SK-N-SH treated with all-trans-retinoic acid at 6 μM for 48 hours (cell line): ENCODE data around the gene CYBA.

ENCODE experiments used
- ATAC-seq: fragments of 200-7000 bp; cut with Tn5 transposase; 3 replicates; pipeline ENCODE4 v1.9.1; 2020; ENCODE audit warnings: mild to moderate bottlenecking, moderate library complexity
- BACH2 ChIP-seq: fragments of 250-450 bp; sonication (Bioruptor Pico); IDR thresholded peaks from 2 replicates; pipeline ENCODE4 v1.9.0; 2021; ENCODE audit warnings: mild to moderate bottlenecking, borderline replicate concordance
- CSDC2 ChIP-seq: fragments of 250-450 bp; sonication (Bioruptor Pico); IDR thresholded peaks from 2 replicates; pipeline ENCODE4 v1.5.0; 2020; ENCODE audit warnings: mild to moderate bottlenecking, moderate library complexity
- CSRNP3 ChIP-seq: fragments of 250-450 bp; sonication (Bioruptor Pico); IDR thresholded peaks from 2 replicates; pipeline ENCODE4 v1.5.1; 2021; ENCODE audit warnings: mild to moderate bottlenecking, moderate library complexity
- ESRRG ChIP-seq: fragments of 250-450 bp; sonication (Bioruptor Pico); IDR thresholded peaks from 2 replicates; pipeline ENCODE4 v1.6.1; 2021; ENCODE audit warnings: mild to moderate bottlenecking
- GLIS3 ChIP-seq: fragments of 250-450 bp; sonication (Bioruptor Pico); IDR thresholded peaks from 2 replicates; pipeline ENCODE4 v1.5.0; 2020; ENCODE audit warnings: mild to moderate bottlenecking, moderate library complexity
- ISL1 ChIP-seq: fragments of 250-450 bp; sonication (Bioruptor Pico); IDR thresholded peaks from 2 replicates; pipeline ENCODE4 v2.1.2; 2022; ENCODE audit warnings: mild to moderate bottlenecking, moderate library complexity
- OSR1 ChIP-seq: fragments of 250-450 bp; sonication (Bioruptor Pico); IDR thresholded peaks from 2 replicates; pipeline ENCODE4 v1.8.0; 2022; ENCODE audit warnings: moderate library complexity, mild to moderate bottlenecking, inconsistent platforms
- PATZ1 ChIP-seq: fragments of 250-450 bp; sonication (Bioruptor Pico); IDR thresholded peaks from 2 replicates; pipeline ENCODE4 v1.8.0; 2020; ENCODE audit warnings: mild to moderate bottlenecking, moderate library complexity, borderline replicate concordance
- POU6F1 ChIP-seq: fragments of 250-450 bp; sonication (Bioruptor Pico); IDR thresholded peaks from 2 replicates; pipeline ENCODE4 v1.8.0; 2021; ENCODE audit warnings: low read depth, mild to moderate bottlenecking, moderate library complexity, borderline replicate concordance
- PPARA ChIP-seq: fragments of 250-450 bp; sonication (Bioruptor Pico); IDR thresholded peaks from 2 replicates; pipeline ENCODE4 v1.5.0; 2020; ENCODE audit warnings: mild to moderate bottlenecking, borderline replicate concordance
- RARB ChIP-seq: fragments of 250-450 bp; sonication (Bioruptor Pico); IDR thresholded peaks from 2 replicates; pipeline ENCODE4 v1.8.0; 2021; ENCODE audit warnings: mild to moderate bottlenecking, moderate library complexity
- SNAI2 ChIP-seq: fragments of 250-450 bp; sonication (Bioruptor Pico); IDR thresholded peaks from 2 replicates; pipeline ENCODE4 v1.5.0; 2020; ENCODE audit warnings: mild to moderate bottlenecking, moderate library complexity
- TCF4 ChIP-seq: fragments of 250-450 bp; sonication (Bioruptor Pico); IDR thresholded peaks from 2 replicates; pipeline ENCODE4 v1.8.0; 2021; ENCODE audit warnings: mild to moderate bottlenecking, moderate library complexity, borderline replicate concordance
- TOX ChIP-seq: fragments of 250-450 bp; sonication (Bioruptor Pico); IDR thresholded peaks from 2 replicates; pipeline ENCODE4 v1.8.0; 2021; ENCODE audit warnings: mild to moderate bottlenecking, moderate library complexity, borderline replicate concordance
- ZC3H10 ChIP-seq: fragments of 250-450 bp; sonication (Bioruptor Pico); IDR thresholded peaks from 2 replicates; pipeline ENCODE4 v1.5.1; 2021; ENCODE audit warnings: mild to moderate bottlenecking, moderate library complexity
- ZFP30 ChIP-seq: fragments of 450-650 bp; formaldehyde crosslinking; IDR thresholded peaks from 2 replicates; pipeline ENCODE4 v1.5.0; 2022; ENCODE audit warnings: mild to moderate bottlenecking, moderate library complexity
- ZNF565 ChIP-seq: fragments of 450-650 bp; formaldehyde crosslinking; conservative IDR thresholded peaks from 2 replicates; pipeline ENCODE4 v1.5.0; 2020; ENCODE audit warnings: low read depth, mild to moderate bottlenecking, moderate library complexity
- ZNF70 ChIP-seq: fragments of 450-650 bp; formaldehyde crosslinking; IDR thresholded peaks from 2 replicates; pipeline ENCODE4 v1.5.0; 2020; ENCODE audit warnings: mild to moderate bottlenecking, moderate library complexity
- ZNF8 ChIP-seq: fragments of 450-650 bp; formaldehyde crosslinking; IDR thresholded peaks from 2 replicates; pipeline ENCODE4 v1.5.0; 2020; ENCODE audit warnings: mild to moderate bottlenecking, moderate library complexity

Gene CYBA

GRCh38 chr16:88616736-88617135 is 34.1 kb downstream of the CYBA start:
- ATAC-seq, result no peak
- no peak for TF ChIP-seq PATZ1 (CRISPR knock-in tag)
- no peak for TF ChIP-seq SNAI2 (CRISPR knock-in tag)

DNA sequence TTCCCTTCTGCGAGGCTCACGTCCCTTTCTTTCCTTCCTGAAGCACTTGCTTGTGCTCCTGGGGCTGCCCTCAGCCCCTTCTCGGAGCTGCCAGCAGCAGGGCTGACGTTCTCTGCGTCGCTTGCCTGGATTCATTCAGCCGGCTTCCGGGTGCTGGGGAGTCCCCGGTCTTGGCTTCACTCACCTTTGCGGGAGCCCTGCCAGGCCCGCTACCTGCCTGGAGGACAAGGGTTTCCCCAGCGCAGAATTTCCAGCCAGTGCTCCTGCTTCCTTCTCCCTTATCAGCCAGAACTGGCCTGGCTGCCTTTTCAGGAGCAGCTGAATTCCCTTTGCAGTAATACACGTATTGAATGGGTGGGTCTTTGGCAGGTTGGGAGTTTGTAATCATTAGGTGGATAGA is 34.5 kb downstream of the CYBA start:
- ATAC-seq, result no peak
- TF ChIP-seq TCF4, result no peak
- TF ChIP-seq RARB (CRISPR knock-in tag), result no peak
- TF ChIP-seq OSR1 (CRISPR knock-in tag), result no peak

- TF ChIP-seq TOX (CRISPR knock-in tag) (no peak), ZNF8 (CRISPR knock-in tag) (no peak), CSRNP3 (CRISPR knock-in tag) (no peak), ESRRG (CRISPR knock-in tag) (no peak), PPARA (CRISPR knock-in tag) (no peak), TCF4 (no peak)
- ATAC-seq, result no peak
These were observed 35.9 kb downstream of the CYBA start for GRCh38 chr16:88614818-88615580.

DNA sequence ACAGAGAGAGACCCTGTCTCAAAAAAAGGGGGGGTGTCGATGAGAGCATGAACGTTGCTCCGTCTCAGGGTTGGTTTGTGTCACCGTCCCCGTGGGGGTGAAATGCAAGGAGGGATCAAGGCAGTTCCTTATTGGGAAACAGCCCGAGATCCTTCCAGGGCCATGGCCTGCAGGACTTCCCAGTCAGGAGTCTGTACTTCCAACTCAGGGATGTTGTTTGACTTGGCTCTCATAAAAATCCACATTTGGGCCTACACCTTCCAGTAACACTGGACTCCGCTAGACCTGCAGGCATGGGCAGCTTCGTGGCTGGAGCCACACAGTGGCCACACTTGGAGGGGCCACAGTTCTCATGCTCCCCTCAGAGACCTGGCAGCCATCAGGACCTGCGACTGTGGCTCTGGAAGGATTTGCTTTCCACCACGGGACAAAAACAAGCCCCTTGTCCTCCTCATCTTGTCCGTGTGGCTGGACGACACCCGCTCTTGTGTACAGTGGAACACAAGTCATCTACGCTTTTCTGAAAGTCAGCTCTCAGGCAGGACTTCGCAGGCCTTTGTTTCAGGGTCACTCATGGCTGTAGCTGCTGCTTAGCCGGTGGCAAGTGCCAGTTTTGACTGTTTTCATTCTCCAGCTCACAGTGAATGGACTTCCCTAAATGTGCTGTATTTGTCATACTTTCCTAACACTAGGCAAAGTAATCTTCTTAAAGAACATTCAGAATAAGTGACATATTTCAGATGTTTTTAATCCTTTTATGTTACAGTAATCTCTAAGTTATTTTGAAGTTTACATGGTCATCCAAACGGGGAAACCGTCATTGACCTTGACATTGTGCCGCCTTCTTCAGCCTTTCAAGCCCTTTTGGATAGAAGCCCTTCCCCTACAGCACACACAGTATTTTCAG is 36.7 kb downstream of the CYBA start:
- TF ChIP-seq PATZ1 (CRISPR knock-in tag) (no peak), ZC3H10 (CRISPR knock-in tag) (no peak), CSRNP3 (CRISPR knock-in tag) (no peak), BACH2 (CRISPR knock-in tag) (no peak), ZFP30 (CRISPR knock-in tag) (no peak), ZNF565 (CRISPR knock-in tag) (no peak), TCF4 (no peak)
- ATAC-seq, result no peak

DNA sequence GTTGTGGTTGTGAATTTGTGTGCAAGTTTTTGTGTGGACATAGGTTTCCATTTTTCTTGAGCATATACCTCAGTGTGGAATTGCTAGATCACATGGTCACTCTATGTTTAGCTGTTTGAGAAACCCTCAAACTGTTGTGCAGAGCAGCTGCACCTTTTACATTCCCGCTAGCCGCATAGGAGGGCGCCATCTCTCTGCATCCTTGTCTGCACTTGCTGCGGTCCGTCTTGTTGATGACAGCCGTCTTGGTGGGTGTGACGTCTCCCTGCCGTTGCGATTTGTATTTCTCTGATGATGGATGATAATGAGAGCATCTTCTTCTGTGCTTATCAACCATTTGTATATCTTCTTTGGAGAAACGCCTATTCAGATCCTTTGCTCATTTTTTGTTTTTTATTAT is 37.6 kb downstream of the CYBA start:
- ATAC-seq, result no peak
- TF ChIP-seq ZNF70 (CRISPR knock-in tag) (no peak), POU6F1 (CRISPR knock-in tag) (no peak), ZNF8 (CRISPR knock-in tag) (no peak), GLIS3 (CRISPR knock-in tag) (no peak), TOX (CRISPR knock-in tag) (no peak), CSDC2 (no peak), BACH2 (CRISPR knock-in tag) (no peak), SNAI2 (CRISPR knock-in tag) (no peak), ISL1 (no peak), PPARA (CRISPR knock-in tag) (no peak), CSRNP3 (CRISPR knock-in tag) (no peak)
